Measurements from ENCODE around the gene CD48. TPM values are rescaled to one million over a fixed set of nuclear protein-coding genes. Genes with fewer than 3 reads are reported as not detected.

Gene CD48
- total RNA-seq, 6 experiments from 2014 or later: not detected

DNA sequence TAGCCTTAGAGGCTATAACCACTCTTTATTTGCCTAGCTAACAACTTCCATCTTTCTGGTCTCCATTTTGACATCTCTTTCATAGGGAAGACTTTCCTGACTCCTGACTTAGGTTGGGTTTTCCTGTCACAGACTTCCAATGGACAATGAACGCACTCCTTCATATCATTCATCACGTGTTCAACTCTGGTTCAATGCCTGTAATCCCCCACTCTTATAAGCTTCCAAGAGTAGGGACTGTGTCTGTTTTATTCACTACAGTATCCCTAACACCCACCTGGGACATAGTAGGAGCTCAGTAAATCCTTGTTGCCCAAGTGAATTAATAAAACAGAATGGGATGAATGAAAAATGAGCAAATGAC lies 69.4 kb downstream of the CD48 start:
- peaks cover 5% of the 10 kb centered on the region for H3K27me3 Mint-ChIP-seq (ENCODE audit: insufficient read depth)
- H3K9me3 Mint-ChIP-seq: no peaks in the 10 kb centered on the region
- TF ChIP-seq, protein P1, sequence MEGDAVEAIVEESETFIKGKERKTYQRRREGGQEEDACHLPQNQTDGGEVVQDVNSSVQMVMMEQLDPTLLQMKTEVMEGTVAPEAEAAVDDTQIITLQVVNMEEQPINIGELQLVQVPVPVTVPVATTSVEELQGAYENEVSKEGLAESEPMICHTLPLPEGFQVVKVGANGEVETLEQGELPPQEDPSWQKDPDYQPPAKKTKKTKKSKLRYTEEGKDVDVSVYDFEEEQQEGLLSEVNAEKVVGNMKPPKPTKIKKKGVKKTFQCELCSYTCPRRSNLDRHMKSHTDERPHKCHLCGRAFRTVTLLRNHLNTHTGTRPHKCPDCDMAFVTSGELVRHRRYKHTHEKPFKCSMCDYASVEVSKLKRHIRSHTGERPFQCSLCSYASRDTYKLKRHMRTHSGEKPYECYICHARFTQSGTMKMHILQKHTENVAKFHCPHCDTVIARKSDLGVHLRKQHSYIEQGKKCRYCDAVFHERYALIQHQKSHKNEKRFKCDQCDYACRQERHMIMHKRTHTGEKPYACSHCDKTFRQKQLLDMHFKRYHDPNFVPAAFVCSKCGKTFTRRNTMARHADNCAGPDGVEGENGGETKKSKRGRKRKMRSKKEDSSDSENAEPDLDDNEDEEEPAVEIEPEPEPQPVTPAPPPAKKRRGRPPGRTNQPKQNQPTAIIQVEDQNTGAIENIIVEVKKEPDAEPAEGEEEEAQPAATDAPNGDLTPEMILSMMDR (IDR thresholded peaks at IDR 0.05): no peak
- no peak overlapping the region for H3K27ac Mint-ChIP-seq
- no peaks in the 10 kb centered on the region for H3K36me3 Mint-ChIP-seq (ENCODE audit: low read depth)
- H3K4me1 Mint-ChIP-seq (ENCODE audit: low read depth): peaks cover 28% of the 10 kb centered on the region
- no peak for DNase-seq
- H3K4me3 Mint-ChIP-seq: no peak overlapping the region

DNA sequence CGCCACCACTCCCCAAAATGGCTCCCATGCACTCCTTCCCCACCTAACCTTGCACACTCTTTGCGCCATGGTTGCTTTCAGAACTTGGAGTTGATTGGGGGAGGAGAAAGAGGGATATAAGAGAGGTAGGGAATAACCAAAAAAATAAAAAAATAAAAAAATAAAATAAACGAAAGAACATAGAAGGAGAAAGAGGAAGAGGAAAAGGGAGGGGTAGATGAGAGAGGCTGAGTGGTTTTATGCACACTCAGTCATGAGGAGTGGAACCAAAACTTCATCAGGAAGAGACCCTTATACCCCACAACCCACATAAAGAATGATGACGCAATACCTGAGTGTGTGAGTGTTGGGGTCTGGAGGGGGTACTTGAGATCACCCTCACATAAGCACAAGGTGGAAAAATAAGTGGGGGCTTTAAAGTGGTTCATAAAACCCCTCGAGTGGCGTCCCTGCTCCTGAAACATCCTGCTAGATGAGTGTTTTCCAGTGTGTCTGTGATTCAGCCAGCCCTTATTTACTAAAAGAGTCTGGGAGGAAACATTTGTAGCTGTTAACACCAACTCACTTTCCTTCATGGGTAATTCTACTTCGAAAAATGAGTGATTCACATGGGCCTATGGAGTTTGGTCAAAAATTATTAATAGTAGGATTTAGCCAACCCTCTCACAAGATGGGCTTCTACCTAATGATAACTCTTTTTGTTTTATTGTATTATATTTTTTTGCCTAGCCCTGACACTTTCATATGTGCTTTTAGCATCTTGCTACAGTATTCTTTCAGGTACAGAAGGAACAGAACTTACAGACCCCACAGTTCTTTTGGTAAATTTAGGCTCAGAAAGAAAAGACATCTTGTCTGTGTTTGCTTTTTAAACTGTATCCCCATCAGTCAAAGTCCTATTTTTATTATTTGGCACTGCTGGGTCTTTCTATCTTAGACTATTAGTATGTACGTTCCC lies 70.0 kb downstream of the CD48 start:
- Mint-ChIP-seq H3K27me3 (ENCODE audit: insufficient read depth) (peaks cover 5% of the 10 kb centered on the region), H3K27ac (no peak overlapping the region), H3K4me1 (ENCODE audit: low read depth) (peaks cover 33% of the 10 kb centered on the region), H3K36me3 (ENCODE audit: low read depth) (no peaks in the 10 kb centered on the region), H3K9me3 (no peaks in the 10 kb centered on the region), H3K4me3 (no peak overlapping the region)
- TF ChIP-seq, protein P1 (IDR thresholded peaks at IDR 0.05): no peak
- no peak for DNase-seq

DNA sequence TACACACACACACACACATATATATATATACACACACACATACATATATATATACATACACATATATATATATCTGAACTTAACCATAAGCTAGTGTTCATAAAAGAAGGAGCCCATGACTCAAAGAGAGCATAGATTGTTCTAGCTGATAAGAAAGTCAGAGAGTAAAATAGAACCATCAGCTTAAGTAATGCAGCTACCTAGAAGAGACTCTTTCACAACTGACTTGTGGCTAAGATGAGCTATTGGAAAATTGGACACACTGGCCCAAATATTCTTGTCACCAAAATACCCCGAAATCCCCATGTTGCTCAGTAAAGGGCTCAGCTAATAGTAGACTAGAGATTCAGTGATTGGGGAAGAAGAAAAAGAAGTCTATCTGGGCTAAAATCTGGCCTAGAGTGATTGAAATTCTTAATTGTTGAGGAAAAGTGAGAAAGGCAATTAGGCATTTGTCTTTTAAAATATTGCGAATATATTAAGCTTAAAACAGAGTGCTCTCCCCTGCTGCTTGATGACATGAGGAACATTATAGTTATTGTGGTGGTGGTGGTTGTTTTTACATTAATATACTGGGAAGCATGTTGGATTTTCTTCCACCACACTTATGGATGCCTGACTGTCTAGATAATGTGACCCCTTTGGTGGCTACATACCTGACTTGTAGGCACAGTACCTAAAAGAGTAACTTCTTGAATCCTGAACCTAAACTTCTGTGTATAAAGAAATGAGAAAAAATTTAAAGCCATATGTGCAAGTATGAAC lies 71.1 kb downstream of the CD48 start:
- peaks cover 33% of the 10 kb centered on the region for H3K4me1 Mint-ChIP-seq (ENCODE audit: low read depth)
- peaks cover 2% of the 10 kb centered on the region for H3K27me3 Mint-ChIP-seq (ENCODE audit: insufficient read depth)
- no peak overlapping the region for H3K4me3 Mint-ChIP-seq

DNA sequence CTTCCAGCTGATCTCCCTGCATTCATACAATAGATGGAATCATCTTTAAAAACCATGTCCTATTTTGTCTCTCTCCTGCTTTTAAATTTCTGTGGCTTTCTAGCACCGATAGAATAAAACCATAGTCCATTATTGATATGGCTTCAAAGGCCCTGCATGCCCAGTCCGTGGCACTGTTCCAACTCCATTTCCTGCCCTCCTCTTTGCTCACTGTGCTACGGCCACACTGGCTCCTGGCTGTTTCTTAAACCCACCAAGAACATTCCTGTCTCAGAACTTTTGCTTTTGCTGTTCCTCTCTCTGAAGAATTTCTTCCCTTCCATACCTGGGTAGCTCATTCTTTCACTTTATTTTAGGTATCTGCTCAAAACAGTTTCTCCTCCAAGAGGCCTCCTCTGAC lies 72.0 kb downstream of the CD48 start:
- H3K27ac Mint-ChIP-seq: no peak overlapping the region

More for the DNA sequence above, 71.1 kb downstream of the CD48 start:
- TF ChIP-seq, protein P1 (IDR thresholded peaks at IDR 0.05): no peak
- Mint-ChIP-seq H3K36me3 (ENCODE audit: low read depth) (no peaks in the 10 kb centered on the region), H3K27ac (no peak overlapping the region), H3K9me3 (no peaks in the 10 kb centered on the region)
- DNase-seq: no peak

DNA sequence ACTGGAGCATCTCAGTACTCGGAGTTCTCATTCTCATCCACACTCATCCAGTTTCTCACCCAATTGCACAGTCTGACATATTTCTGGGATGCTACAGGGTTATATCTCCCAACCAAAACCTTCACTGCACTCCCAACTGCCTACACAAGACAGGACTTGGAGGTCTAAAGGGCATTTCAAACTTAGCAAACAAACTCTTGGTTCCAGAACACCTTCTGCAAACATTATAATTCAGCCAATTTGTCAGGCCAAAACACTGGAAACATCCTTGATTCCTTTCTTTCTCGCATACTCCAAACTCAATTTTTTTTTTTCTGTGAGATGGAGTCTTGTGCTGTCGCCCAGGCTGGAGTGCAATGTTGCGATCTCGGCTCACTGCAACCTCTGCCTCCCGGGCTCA lies 72.7 kb downstream of the CD48 start:
- no peak overlapping the region for H3K27ac Mint-ChIP-seq
- TF ChIP-seq, protein P1 (IDR thresholded peaks at IDR 0.05): no peak
- H3K9me3 Mint-ChIP-seq: no peaks in the 10 kb centered on the region
- no peak for DNase-seq
- H3K4me1 Mint-ChIP-seq (ENCODE audit: low read depth): peaks cover 33% of the 10 kb centered on the region
- no peak overlapping the region; the same call in 1 of the 2 replicates for H3K4me3 Mint-ChIP-seq
- no peaks in the 10 kb centered on the region for H3K36me3 Mint-ChIP-seq (ENCODE audit: low read depth)
- H3K27me3 Mint-ChIP-seq (ENCODE audit: insufficient read depth): peaks cover 2% of the 10 kb centered on the region

More for the DNA sequence above, 72.0 kb downstream of the CD48 start:
- no peak overlapping the region; the same call in 1 of the 2 replicates for H3K4me3 Mint-ChIP-seq
- H3K4me1 Mint-ChIP-seq (ENCODE audit: low read depth): peaks cover 33% of the 10 kb centered on the region
- DNase-seq: no peak
- no peaks in the 10 kb centered on the region for H3K36me3 Mint-ChIP-seq (ENCODE audit: low read depth)
- peaks cover 2% of the 10 kb centered on the region for H3K27me3 Mint-ChIP-seq (ENCODE audit: insufficient read depth)
- H3K9me3 Mint-ChIP-seq: no peaks in the 10 kb centered on the region
- TF ChIP-seq, protein P1 (IDR thresholded peaks at IDR 0.05): no peak

All from HFFc6 (cell line).